GM19467 (cell line): Measurements from ENCODE around the gene HORMAD2.

Experiments used
- ATAC-seq: cut with Tn5 transposase; IDR thresholded peaks from one replicate; pipeline ENCODE4 v1.9.1; 2021; ENCODE audit warnings: mild to moderate bottlenecking, moderate library complexity; ENCODE audit not compliant: unreplicated experiment

Gene HORMAD2

DNA sequence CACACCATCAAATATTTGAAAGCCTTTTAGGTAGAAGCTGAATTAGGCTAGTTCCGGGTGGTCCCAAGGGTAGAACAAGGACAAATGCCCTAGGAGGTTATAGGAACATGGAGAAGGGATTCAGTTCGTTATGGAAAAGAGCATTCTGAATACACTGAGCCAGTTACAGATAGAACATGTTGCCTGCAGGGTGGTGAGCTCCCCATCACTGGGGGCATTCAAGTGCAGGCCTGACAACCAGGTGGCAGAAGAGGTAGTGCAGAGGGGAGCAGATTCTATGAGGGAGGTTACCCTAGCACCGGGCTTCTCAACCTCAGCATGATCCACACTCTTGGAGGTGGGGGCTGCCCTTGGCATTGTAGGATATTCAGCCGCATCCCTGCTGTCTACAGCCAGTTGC is 142.1 kb downstream of the HORMAD2 start:
- no peak for ATAC-seq

DNA sequence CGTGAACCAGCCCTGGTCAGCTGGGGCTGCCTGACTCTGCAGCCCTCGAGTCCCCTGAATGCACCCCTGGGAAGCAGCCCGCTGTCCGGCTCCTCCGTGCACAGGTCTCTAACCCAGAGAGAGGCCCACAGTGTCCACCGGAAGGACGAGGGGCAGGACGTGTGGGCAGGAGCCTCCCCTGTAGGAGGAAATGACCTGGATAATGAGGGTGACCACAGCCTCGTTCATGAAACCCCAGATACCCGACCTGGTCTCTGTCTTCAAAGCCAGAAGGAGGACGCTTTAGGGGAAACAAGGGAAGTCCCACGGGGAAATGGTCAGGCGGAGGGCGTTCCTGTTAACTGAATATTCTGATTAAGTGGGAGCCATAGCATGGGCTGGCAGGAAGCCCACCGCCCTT is 143.0 kb downstream of the HORMAD2 start:
- ATAC-seq: no peak

DNA sequence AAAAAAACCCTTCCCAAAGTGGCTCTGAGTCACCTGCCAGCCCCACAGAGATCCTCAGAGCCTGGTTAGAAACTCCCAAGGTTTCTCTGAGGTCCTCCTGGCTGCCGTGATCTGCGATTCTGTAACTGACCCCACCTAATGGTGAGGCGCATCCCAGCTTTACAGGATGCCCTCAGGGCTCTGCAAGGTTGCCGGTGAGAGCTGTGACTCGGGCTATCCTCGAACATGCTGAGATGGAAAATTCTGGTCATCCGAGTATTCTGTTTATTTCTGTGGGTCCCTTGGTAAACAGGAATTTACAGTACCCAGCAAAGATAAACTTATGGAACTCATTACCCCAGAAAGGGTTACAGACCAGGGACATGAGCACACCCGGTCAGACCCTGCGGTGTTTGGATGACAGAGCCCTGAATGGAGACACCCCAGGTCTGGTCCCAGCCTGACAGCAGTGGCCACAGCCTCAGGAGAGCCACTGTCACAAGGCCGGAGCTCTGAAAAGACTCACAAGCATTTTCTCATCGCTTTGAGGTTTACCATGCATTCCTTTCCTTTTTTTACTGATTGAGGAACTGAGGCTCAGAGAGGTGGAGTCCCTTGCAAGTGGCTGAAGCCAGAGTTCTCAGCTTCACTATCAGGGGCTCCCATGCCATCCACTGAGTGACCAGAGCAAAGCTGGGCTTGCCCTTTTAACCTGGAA is 144.0 kb downstream of the HORMAD2 start:
- ATAC-seq: no peak

DNA sequence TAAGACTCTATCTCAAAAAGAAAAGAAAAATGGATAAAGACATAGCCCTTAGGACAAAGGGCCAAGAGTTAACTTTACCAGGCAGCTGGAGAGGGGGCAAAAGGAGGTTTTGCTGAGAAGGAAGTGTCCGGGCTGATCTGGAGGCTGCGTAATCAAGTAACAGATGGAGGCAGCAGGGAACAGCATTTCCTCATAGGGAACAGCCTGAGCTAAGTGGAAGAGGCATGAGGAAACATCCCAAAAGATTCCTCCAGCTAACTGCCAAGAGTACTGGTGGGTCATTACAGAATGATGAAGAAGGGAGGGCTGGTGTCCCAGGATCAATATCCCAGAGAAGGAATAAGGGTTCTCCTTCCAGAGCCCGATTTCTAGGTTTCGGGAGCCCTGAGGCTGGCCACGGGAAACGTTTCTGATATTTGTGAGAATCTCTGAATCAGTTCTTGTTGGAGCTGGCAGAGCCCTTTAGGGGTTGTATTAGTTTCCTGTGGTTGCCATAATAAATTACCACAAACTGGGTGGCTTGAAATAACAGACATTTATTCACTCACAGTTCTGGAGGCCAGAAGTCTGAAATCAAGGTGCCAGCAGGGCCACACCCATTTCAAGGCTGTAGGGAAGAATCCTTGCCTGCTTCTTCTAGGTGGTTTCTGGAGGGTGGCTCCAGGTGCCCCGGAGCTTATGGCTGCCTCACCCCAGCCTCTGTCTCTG is 145.1 kb downstream of the HORMAD2 start:
- no peak for ATAC-seq

DNA sequence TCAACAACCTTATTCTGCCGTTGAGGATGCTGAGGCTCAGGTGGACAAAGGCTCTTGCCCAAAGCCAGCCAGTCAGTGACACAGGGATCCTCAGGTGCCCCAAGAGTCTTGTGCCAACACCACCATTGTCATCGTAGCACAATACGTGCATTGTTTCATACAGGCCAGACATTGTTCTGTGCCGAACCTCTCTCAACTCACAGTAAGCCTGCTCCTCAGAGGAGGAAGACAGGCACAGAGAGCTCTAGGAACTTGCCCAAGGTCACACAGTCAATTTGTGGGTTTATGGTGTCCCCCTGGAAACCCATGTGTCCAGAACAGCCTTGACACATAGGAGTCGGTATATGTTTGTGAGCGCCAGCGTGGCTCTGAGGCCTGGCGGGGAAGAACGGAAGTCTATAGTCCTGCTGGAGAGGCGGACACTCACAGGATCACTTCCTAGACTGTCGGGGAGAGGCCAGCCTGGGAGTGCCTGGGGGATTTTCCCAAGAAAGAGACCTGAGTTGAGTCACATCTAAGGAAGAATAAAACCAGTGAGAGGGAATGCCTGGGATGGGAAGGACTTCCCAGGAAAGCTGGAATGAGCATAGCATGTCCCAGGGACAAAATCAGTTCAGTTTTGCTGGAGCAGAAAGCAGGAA is 146.0 kb downstream of the HORMAD2 start:
- no peak for ATAC-seq
